Ovary (tissue), 9 donors: ENCODE measurements around the gene JAM3. TPM values are rescaled to one million over a fixed set of nuclear protein-coding genes. Genes with fewer than 3 reads are reported as not detected.
A peak's percentile ranks its signal among the peaks of the same experiment; 100 is the strongest.

Experiments used
- DNase-seq, 5 donors: peaks; one replicate each; pipeline ENCODE4 v3.0.0-alpha.2; 2019 to 2020
- H3K27ac ChIP-seq, 2 donors: fragments of 200-600 bp; one replicate each; pipeline versions ENCODE4 v1.5.1 to v1.8.0; 2019 to 2022
- H3K27me3 ChIP-seq: fragments of 200-600 bp; one replicate; pipeline ENCODE4 v1.8.0; 2022
- H3K36me3 ChIP-seq: fragments of 200-600 bp; sonication (generic); one replicate; pipeline ENCODE4 v1.5.1; 2019
- H3K4me1 ChIP-seq: one replicate; pipeline ENCODE4 v1.8.1; 2013; ENCODE audit warnings: mild to moderate bottlenecking, moderate library complexity; ENCODE audit not compliant: insufficient read depth
- H3K4me3 ChIP-seq: fragments of 200-600 bp; sonication (generic); one replicate; pipeline ENCODE4 v1.5.1; 2017
- H3K9me3 ChIP-seq, 2 donors: fragments of 200-600 bp in 1 of 2; sonication (generic) in 1 of 2; one replicate each; pipeline versions ENCODE4 v1.5.1 to v1.8.1; 2013 to 2019; ENCODE audit warnings: mild to moderate bottlenecking in 1 of 2, moderate library complexity in 1 of 2
- CTCF ChIP-seq, 3 donors: fragments of 450-650 bp in 2 of 3; fragments of 200-600 bp in 1 of 3; IDR thresholded peaks; one replicate each; pipeline versions ENCODE4 v1.5.1 to v1.8.0; 2016 to 2022; ENCODE audit warnings: antibody characterized with exemption in 3 of 3, mild to moderate bottlenecking in 1 of 3
- EP300 ChIP-seq: sonication (generic); formaldehyde crosslinking; IDR thresholded peaks from one replicate; pipeline ENCODE4 v1.6.1; 2017; ENCODE audit warnings: antibody characterized with exemption
- POLR2A ChIP-seq: fragments of 450-650 bp; IDR thresholded peaks from one replicate; pipeline ENCODE4 v1.6.1; 2017; ENCODE audit warnings: antibody characterized with exemption, mild to moderate bottlenecking, moderate library complexity
- WGBS, 3 donors: extraction: QIAGEN DNeasy Blood & Tissue Kit in 1 of 3; methylation state at CpG; one replicate each; pipeline versions ENCODE4 v1.1.5 to v1.1.7; 2013 to 2017; 5-methylcytosine and 5-hydroxymethylcytosine counted together
- intact Hi-C, 4 donors: fragments of 100-400 bp; cut with DNase I; formaldehyde crosslinking; loops; one replicate each; pipeline versions ENCODE4 v1.11.0 to v1.15.1; 2022 to 2023
- polyA plus RNA-seq, 2 donors: library from polyadenylated mRNA; stranded (reverse); fragments of 200-250 nt in 1 of 2; fragments of 350-450 nt in 1 of 2; fragmentation: Illumina TruSeq in 1 of 2; extraction: RNeasy Lipid Tissue Mini Kit (QIAGEN cat#74804) in 1 of 2; gene quantifications; one replicate each; pipeline ENCODE4 v1.2.3, GENCODE V29; 2013 to 2014
- total RNA-seq, 7 donors: library from RNA; depleted of rRNA in 2 of 7; stranded (reverse); fragments of >200 nt in 2 of 7; fragmentation: NEBNext Ultra II Directional in 3 of 7; extraction: Animal tissue kit (Norgen Biotek cat#: 25700) in 3 of 7; gene quantifications; one replicate each; pipeline versions ENCODE4 v1.1.0 to v1.2.4, GENCODE V29; 2016 to 2023
- donor health status: DM: no; HTN: no; CAD: no; lungs with moderate emphysema.
- donor health status: DM: no; HTN: no; CAD: no.
- donor health status: Bipolar disorder and iron deficiency.
- donor health status: DM: yes; HTN: yes; CAD: no.
- donor health status: DM: no; HTN: no; CAD: no.
- donor health status: DM: yes; HTN: yes; CAD: no.

JAM3 gene
- total and polyA plus RNA-seq, 9 donors = 32.5 to 95.0 (median 72.3) TPM

GRCh38 chr11:134032501-134033091, 36.3 kb upstream of the JAM3 start:
- Histone ChIP-seq H3K4me3 (no peak overlapping the region), H3K36me3 (no peaks in the 10 kb centered on the region), H3K4me1 (peaks cover 7% of the 10 kb centered on the region), H3K9me3 (no peaks in the 10 kb centered on the region), H3K27ac (no peak overlapping the region), H3K27me3 (no peaks in the 10 kb centered on the region)
- DNase-seq = peak in 3 of 5 donors; percentile 25 to 55 (median 54)
- 26 to 43% (median 39%) methylated on average over 24 of the region's 24 CpGs for WGBS, 3 donors
- TF ChIP-seq EP300 (no peak), POLR2A (no peak), CTCF (IDR thresholded peaks at IDR 0.05) (no peak)
- intact Hi-C loops = loop anchor here in 2 of 4 donors (10.0 kb wide), 2 partner anchors 78 to 192 kb away; partner anchors contain the start of genes IGSF9B (in 1 of the 2), NCAPD3 (in 1 of the 2) and VPS26B (in 1 of the 2)

- intact Hi-C loops = loop anchor here in 2 of 4 donors (10.0 kb wide), 2 partner anchors 78 to 192 kb away; partner anchors contain the start of genes IGSF9B (in 1 of the 2), NCAPD3 (in 1 of the 2) and VPS26B (in 1 of the 2)
- WGBS, 3 donors = 58 to 63% (median 62%) methylated on average over 9 of the region's 9 CpGs
- Histone ChIP-seq H3K27me3 (no peaks in the 10 kb centered on the region), H3K4me3 (no peak overlapping the region), H3K4me1 (peaks cover 9% of the 10 kb centered on the region), H3K9me3 (no peaks in the 10 kb centered on the region), H3K36me3 (no peaks in the 10 kb centered on the region), H3K27ac (peak overlapping the region; percentile 54 to 85)
- peak in 1 of 5 donors; percentile 46 for DNase-seq
- TF ChIP-seq CTCF (IDR thresholded peaks at IDR 0.05) = no peak
- TF ChIP-seq EP300 = no peak
- no peak for TF ChIP-seq POLR2A
Measured at GRCh38 chr11:134033276-134033675, 35.6 kb upstream of the JAM3 start.

GRCh38 chr11:134033696-134034491, 35.0 kb upstream of the JAM3 start:
- 5 to 10% (median 5%) methylated on average over 17 of the region's 17 CpGs for WGBS, 3 donors
- TF ChIP-seq EP300 = no peak
- no peak for TF ChIP-seq POLR2A
- no peak for TF ChIP-seq CTCF (IDR thresholded peaks at IDR 0.05)
- H3K9me3 ChIP-seq = no peaks in the 10 kb centered on the region
- peak; percentile 81 to 86 (median 84) for DNase-seq
- intact Hi-C loops = loop anchor here in 2 of 4 donors (10.0 kb wide), 2 partner anchors 79 to 191 kb away; partner anchors contain the start of genes IGSF9B (in 1 of the 2), NCAPD3 (in 1 of the 2) and VPS26B (in 1 of the 2)
- no peaks in the 10 kb centered on the region for H3K27me3 ChIP-seq
- peak overlapping the region; percentile 54 to 85 for H3K27ac ChIP-seq
- H3K36me3 ChIP-seq = no peaks in the 10 kb centered on the region
- H3K4me1 ChIP-seq = peaks cover 9% of the 10 kb centered on the region
- no peak overlapping the region for H3K4me3 ChIP-seq

- H3K27ac ChIP-seq = peak overlapping the region; percentile 85 to 92
- no peak overlapping the region for H3K4me3 ChIP-seq
- H3K27me3 ChIP-seq = no peaks in the 10 kb centered on the region
- H3K4me1 ChIP-seq = peaks cover 13% of the 10 kb centered on the region
- intact Hi-C loops = loop anchor here in 2 of 4 donors (10.0 kb wide), 2 partner anchors 80 to 190 kb away; partner anchors contain the start of genes IGSF9B (in 1 of the 2), NCAPD3 (in 1 of the 2) and VPS26B (in 1 of the 2)
- TF ChIP-seq POLR2A (no peak), EP300 (no peak), CTCF (IDR thresholded peaks at IDR 0.05) (no peak)
- peak in 2 of 5 donors; percentile 48 to 66 for DNase-seq
- WGBS, 3 donors = 73 to 75% (median 73%) methylated on average over 15 of the region's 15 CpGs
- H3K9me3 ChIP-seq = no peaks in the 10 kb centered on the region
- no peaks in the 10 kb centered on the region for H3K36me3 ChIP-seq
Measured at GRCh38 chr11:134034496-134035381, 34.1 kb upstream of the JAM3 start.
